T-helper 2 cell (primary cell): ENCODE results near the gene ATXN1.

Experiments used
- DNase-seq, 5 experiments: peaks; one replicate each; pipeline versions ENCODE4 v3.0.0 to v3.0.0-alpha.2; 2012 to 2022

The ATXN1 gene

DNA sequence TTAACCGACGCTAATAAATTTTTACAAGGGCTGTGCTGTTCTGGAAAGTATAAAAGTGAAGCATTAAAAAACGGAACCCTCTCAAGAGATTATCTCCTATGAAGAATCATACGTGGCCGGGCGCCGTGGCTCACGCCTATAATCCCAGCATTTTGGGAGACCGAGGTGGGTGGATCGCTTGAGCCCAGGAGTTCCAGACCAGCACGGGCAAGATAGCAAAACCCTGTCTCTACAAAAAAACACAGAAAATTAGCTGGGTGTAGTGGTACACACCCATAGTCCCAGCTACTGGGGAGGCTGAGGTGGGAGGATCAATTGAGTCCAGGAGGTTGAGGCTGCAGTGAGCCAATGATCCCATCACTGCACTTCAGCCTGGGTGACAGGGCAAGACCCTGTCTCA, 439.4 kb downstream of the ATXN1 start:
- no peak for DNase-seq

DNA sequence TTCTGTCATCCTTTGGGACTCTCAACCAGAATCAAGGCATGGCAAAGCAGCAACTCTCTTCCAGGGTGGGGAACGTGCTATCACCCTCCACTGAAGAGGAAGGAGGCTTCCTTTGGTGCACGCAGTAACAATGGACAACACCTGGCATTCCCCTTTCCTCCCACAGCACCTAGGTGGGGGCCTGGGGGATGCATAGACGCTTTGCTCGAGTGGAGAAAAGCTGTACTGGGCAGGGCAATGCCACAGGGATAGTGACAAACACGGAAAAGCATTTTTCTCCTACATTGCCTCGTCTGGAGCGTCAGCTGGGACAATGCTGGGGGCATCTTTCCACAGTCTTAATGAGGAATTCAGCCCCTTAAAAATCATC, 439.9 kb downstream of the ATXN1 start:
- no peak for DNase-seq

DNA sequence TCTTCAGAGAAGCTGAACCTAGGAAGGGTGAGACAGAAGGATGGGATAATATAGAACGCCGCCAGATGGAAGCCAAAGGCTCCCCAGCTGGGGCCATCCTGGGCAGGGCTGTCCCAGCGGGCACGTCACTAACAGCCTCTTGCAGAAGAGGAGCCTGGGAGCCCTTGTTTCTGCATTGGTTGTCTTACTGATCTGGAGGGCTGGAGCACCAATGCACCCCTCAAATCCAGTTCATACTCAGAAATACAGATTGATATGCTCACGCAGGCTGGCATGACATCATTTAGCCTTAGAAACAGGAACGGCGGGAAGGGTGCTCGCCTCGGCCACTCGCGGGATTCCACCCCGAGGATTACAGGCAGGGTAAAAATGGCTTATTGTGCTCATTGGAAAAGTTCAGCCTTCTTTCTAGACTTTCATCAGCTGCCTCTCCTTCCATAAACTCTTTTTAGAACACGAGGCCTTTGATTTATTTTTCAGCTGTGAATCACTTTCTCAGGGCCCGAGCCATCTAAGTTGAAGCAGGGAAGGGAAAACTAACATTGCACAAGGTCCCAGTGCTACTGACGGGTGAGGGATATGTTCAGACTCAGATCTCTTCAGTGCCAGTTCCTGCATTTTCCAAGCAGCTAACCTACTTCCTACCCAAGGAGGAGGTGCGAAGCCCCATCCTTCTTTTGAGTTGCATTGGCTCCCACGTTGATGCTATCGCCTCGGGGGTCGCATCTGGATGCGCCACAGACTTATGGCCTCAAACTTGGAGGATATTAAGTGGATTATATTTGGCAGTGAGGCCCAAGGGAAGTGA, 440.5 kb downstream of the ATXN1 start:
- no peak for DNase-seq

DNA sequence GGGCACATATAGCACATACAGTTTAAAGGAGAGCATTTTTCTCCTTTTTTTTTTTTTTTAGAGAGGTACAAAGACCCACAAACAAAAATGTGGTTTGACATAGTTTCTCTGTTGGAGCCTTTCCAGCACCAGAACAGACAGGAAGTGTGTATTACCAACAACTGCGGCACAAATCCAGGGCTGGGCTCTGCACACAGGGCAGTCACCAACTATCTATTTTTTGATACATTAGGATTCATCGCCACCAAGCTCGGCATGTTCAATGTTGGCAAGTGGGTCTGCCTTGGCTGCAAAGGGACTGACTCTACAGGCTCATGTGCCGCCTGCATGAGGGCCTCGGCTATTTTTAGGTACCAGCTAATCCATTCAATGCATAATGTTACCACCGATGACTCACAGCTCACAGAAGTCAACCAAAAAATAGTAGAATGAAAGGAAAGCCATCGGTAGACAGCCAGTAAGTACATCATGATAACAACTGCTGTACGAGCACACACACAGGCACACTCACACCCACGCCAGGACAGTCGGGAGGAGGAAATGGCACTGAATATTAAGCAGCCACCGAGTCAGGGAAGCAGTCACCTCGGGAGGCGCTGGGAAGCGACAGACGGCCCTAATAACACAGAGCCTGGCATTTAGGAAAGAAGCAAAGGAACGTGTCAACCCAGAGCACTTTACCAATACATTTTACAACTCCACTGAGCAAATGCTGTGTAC, 441.3 kb downstream of the ATXN1 start:
- peak in 4 of 5 experiments; percentile 43 to 87 (median 66) for DNase-seq

DNA sequence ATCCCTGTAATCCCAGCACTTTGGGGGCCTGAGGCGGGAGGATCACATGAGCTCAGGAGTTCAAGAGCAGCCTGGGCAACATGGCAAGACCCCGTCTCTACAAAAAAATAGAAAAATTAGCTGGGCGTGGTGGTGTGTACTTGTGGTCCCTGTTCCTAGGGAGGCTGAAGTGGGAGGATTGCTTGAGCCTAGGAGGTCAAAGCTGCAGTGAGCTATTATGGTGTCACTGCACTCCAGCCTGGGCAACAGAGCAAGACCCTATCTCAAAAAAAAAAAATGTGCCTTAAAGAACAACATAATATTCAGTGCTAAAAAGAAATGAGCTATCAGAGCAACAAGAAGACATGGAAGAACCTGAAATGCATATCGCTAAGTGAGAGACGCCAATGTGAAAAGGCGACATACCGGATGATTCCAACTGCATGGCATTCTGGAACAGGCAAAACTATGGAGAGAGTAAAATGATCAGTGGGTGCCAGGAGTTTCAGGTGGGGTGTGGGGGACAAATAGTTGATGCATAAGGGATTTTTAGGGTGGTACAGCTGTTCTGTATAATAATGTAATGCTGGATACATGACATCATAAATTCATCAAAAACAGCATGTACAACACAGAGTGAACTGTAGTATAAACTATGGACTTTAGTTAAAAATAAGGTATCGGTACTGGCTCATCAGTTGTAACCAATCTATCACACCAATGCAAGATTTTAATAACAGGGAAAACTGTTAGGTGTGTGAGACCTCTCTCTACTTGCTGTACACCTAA, 442.1 kb downstream of the ATXN1 start:
- no peak for DNase-seq

DNA sequence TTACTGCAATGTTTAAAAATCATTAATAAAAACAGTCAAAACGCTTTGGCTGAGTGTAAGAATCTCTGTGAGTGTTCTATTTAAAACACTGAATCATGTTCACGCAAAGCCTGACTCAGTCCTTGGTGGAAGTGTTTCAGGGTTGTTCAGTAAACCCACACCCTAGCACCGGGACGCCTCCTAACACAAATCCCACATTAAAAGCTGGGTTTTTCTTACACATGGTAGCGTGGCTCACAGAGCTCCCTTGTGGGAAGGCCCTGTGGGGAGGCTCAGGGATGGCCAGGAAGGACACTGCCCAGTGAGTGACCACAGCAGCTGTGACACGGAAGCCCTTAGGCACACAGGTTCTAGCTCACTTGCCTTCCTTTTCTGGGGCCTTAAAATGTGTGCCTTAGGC, 442.7 kb downstream of the ATXN1 start:
- DNase-seq: peak in 1 of 5 experiments; percentile 16

DNA sequence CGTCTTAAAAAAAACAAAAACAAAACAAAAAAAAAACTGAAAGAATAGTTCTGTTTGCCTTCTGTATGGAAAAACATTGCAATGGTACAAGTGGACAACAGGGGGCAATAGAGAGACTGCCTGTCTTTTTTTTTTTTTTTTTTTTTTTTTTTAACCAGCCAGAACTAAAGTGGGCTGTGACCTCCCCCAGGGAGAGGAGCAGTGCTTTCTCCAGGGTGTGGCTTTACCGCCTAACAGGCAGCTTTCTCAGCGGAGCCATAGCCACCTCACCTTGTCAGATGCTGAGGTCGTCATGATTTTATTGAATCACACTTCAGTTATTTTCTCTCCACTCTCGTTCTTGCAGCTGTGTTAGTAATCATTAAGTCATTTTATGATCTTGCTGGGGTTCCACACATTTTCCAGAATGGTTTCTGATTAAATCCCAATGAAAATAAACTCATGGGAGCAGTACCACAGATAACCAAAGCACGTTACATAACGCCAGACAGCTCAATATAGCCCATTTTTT, 444.5 kb downstream of the ATXN1 start:
- DNase-seq: peak in 2 of 5 experiments; percentile 59 to 61

DNA sequence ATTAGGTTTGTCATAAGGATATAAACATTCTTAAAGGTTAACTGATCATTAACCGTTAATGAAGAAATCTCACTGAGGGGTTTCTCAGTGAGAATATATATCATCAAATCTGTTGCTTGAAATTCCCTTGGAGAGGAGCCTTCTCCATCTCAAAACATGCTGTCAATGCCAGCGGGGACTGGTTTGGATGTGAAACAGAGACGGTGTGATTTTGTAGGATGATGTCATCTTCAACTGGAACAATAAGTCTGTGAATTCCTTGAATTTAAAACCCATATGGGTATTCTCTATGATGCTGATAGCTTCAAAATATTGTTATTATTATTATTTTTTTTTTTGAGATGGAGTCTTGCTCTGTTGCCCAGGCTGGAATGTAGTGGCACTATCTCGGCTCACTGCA, 447.0 kb downstream of the ATXN1 start:
- no peak for DNase-seq

DNA sequence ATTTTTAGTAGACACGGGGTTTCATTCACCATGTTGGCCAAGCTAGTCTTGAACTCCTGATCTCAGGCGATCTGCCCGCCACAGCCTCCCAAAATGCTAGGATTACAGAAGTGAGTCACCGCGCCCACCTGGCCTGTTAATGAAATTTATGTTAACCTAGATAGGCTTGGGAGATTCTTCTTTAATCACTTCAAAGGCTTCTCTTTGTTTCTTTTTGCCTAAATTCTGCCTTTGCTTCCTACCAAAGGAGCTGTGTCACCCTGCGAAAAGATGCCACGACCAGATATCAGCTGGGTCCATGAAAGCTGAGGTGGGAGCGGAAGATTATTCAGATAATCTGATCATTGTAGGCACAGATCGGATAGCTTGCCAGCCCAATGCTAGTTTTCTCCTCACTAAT, 447.5 kb downstream of the ATXN1 start:
- DNase-seq: no peak

DNA sequence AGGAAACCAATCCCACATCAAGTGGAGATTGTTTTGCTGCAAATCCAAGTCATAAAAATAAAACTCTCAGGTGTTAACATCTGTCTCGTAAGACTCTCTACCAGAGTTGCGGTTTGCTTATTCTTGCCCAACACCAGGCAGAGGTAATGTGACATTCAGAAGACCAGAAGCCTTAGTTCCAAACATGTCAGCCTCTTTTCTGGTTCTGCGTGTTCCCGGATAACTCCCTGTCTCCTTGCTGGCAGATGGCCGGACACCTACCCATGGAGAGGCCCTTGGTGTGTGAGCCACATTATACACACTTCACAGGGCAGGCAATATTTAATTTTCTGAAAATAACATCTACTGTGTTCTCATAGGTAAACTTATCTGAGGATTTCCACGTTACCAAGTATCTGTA, 449.5 kb downstream of the ATXN1 start:
- DNase-seq: no peak

DNA sequence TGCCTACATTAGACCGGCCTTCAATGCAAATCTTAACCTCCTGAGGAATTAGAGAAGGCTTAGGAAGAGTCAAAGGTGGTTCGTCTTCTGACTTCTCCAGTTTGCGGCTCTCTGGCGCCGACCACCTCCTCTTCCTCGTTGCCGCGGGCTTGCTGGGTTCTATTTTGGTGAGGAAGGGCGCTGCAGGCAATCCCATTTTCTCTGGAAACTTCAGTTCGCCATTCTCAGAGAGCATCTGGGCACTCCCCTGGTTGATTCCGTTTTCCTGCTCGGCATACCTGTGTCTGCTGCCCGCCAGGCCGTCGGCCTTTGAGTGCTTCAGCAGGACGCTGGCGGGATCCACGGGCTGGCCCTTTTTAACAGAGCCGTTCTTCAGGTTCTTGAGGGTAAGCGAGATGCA, 454.9 kb downstream of the ATXN1 start:
- no peak for DNase-seq

DNA sequence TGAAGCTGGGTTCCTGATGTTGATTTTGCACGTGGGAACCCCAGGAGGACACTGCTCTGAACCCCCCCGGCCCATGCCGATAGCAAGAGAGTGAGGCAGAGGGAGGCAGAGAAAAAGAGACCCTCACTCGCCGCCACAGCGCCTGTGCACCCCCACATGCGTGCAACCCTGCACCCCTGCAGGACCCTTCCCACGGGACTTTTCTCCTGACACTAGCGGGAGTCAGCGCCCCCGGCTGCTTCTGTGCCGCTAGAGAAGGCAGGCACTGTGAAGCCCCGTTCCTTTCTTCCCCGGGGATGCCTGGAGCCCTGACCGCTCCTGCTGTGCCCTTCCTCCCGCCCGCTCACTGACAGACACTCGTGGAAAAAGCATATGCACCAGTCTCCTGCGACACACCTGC, 455.5 kb downstream of the ATXN1 start:
- DNase-seq: no peak

DNA sequence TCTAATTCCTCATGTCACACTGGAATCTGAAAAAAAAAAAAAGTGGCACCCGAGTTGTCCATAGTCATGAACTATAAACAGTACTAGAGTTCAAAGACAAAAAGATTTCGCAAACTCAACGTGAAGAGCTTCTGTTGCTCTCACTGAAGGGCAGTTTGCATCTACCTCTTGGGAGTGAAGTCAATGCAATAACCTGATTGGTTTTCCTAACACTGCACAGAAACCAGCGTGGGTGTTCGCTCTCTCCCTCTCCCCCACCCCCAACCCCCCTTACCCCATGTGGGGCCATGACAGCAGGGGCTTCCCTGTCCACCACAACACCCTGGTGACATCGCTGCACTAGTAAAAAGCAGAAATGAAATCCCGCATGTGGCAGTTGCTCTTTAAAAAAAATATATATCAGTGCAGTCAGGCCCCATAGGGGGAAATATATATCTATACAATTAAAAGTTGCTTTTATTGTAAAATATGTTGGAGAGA, 456.0 kb downstream of the ATXN1 start:
- DNase-seq: no peak

DNA sequence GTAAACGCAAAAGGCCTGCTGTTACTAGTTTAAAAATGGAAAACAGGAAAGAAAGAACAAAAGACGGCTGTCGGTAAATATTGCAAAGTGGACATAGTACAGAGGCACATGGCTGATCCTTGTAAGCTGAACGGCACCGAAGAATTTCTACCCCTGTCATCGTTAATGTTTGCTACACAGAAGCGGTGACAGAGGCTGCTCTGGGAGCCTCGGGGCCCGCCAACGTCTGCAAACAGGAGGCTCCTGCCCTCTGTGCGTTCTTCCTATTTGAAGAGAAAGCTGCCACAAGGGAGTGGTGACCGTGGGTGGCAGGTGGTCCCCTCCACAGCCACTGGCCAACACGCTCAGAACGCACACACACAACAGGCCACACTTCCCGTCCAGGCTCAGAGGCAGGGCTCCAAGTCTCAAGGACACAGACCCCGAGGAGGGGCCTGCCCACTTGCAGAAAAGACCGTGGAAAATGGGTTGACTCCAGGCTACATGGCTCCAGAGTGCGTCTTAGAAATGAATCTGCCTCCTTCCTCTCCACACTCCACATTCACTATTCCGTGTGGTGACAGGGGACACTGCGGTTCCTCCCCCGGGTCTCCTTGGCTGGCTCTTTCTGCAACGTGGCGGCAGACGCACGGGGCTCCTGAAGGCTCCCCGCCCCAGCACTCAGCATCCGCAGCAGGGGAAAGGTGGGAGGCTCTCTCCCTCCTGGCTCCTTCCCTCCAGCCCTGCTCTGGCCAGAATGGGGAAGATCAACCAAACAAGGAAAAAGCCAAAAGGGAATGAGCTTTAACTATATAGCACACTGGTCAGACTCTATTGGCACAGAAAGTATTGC, 458.3 kb downstream of the ATXN1 start:
- DNase-seq: no peak

DNA sequence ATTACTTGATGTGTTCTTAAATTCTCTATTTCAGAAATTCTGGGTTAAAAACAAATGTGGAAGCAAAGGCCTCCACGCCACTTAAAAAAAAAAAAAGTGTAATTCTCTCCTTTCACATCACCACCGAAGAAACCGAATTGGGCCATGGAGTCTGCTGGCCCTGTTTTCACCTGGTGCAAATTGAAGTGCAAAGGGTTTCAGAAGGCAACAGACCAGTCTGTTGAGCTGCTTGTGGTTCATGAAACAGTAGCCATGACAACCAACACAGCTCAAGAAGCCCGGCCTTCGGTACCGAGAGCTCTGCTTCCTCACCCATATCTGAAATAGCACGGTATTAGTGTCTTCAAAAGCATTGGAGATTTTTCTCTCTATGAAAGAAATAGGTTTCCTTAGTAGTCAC, 459.7 kb downstream of the ATXN1 start:
- DNase-seq: no peak

DNA sequence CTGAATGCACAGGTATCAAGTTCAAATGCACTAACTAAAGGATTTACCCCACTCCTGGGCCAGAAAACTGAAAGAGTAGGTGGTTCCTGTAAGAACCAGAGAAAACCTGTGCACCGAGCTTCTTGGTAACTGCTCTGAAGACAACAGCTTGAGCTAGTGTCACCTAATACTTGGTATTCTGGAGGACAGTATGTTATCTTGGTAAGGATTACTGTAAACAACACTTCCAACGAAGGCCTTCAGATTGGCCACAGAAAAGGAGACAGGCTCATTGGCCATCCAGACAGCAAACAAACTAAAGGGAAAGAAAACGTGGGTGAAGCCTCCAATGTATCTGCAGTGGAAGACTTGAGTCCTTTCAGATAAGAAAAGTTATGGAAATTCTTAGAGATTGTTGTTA, 461.4 kb downstream of the ATXN1 start:
- no peak for DNase-seq

DNA sequence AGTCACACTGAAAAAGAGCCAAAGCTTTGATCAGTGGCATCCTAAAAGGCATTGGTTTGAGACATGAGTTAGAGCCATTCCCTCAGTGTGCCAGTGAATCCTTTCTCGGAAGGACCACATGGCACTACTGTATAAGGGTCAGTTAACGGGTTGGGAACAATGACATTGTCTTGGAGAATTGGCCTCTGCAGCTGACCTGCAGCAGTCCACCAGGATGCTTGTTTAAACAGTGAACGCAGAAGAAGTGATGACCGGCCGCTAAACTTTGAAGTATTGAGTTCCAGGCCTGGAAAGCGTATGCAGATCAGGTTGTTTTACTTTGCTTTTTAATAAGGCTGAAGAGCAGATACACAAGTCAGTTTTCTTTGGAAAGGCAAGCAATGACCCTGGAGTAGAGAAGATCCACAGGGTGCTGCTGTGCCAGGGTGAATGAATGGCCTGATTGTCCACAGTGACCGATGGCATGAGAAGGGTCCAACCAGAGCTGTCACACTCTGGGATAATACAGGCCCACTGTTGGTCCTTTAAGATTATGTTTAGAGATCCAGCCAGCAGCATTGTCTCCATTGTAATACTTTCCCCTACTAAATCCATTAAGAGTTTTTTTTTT, 465.1 kb downstream of the ATXN1 start:
- DNase-seq: no peak

DNA sequence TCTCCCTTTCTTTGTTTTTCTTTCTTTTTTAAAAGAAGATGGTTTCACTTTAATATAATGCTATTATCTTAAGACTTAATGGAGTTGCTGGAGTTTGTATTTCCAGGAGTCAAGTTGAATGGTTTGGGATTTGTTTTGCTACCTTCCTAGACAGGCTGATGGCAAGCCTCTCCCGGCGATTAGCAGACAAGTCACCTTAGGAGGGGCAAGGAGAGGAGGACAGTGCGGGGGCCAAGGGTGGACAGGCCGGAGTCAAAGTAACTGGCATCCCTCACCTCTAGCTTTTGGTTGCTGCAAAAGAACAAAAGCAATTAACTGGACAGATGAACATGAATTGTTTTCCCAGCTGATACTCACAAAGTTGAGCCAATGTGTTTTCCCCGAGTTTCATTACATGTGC, 465.8 kb downstream of the ATXN1 start:
- DNase-seq: no peak

DNA sequence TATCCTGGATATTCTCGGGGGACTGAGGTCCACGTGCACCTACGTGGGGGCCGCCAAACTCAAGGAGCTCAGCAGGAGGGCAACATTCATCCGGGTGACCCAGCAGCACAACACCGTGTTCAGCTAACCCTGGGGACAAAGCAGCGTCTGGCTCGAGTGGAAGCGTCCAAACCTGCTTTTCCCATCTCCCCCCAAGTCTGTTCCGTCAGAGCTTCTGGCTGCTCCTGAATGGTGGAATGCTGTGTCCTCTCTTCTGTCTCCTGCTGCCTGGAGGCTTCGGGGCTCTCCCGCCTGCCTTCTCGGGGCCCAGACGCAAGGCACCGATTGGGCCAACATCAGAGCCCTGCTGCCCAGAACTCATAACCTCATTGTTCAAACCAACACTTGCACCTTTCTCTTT, 466.2 kb downstream of the ATXN1 start:
- DNase-seq: no peak

DNA sequence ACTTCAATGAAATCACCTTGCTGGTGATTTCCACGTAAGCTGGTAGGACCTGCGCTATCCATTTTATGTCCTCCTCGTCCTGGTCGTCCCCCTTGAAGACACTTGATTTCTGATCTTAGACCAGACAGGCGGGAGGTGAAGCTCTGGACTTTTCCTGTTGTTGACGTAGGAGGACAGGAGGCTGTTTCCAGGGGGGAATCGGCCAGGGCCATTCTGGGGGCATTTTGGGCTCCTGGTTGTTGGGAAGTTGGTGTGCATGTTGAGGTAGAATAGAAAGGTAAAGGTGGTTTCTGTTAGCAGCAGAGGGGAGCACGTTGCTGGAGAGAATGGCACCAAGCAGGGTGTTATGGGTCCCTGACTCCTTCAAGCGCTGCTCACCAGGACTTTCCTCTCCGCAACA, 466.9 kb downstream of the ATXN1 start:
- DNase-seq: no peak

DNA sequence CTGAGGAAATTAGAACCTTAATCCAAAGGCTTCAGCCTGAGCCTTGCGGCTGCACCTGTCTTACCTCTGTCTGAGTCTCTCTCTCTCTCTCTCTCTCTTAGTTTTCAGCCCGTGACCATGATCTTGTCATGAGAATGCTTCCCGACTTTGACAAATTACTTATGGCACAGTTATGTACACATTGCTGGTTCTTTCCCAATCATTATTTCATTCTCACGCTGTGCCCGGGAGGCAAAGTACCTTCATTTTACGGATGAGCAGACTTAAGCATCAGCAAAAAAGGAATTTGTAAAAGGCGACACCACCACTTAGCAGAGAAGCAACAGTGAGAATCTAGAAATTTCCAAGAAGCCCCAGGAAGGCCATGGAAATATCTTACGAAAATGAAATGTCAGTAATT, 468.3 kb downstream of the ATXN1 start:
- DNase-seq: no peak

DNA sequence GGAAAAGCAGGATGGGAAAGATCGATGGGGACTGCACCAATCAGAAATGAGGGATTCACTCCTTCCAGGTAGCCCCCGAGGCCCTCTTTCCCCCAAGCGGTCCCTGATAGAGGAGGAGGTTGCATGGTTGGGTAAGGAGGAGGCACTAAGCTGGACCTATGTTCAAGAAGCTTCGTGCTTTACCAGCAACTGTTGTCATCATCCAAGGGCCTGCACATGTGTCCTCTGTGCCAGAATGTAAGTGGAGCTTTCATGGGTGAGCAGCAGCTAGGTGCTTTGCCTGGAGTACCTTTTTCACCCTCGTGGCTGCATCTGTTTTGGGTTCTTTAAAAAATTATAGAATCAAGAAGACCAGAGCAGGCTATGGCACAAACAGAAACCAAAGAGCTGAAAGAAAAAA, 468.8 kb downstream of the ATXN1 start:
- no peak for DNase-seq
